GM18861 (cell line): ENCODE results near the gene SERPINC1.
"Not testable (repeated sequence)": the region's sequence is repeated elsewhere in the genome, so short reads cannot be mapped to it uniquely, and the experiment has no call there.

Experiments used
- ATAC-seq: cut with Tn5 transposase; IDR thresholded peaks from one replicate; pipeline ENCODE4 v1.9.1; 2021; ENCODE audit not compliant: unreplicated experiment

The SERPINC1 gene

DNA sequence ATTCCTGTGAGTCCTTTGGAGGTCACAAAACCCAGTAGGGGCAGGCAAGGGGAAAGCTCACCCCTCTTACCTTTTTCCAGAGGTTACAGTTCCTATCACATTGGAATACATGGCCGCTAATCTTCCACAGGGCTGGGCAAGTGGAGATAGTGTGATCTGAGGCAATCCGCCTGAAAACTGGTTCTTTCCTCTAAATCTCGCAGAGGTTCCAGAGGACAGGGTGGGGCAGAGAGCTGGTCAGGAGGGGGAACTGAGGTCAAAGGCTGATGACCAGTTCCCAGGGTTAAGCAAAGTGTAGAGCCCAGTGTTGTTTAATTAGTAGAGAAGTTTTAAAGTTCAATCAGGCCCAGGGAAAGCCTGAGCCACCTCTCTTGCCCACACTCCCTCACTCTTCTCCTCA is at the start of gene SERPINC1:
Gene SERPINC1 (minus strand): TSS at position 179 of the 400 bp plus-strand sequence. CDS start 68 bp downstream, at position 111.
- no peak for ATAC-seq

DNA sequence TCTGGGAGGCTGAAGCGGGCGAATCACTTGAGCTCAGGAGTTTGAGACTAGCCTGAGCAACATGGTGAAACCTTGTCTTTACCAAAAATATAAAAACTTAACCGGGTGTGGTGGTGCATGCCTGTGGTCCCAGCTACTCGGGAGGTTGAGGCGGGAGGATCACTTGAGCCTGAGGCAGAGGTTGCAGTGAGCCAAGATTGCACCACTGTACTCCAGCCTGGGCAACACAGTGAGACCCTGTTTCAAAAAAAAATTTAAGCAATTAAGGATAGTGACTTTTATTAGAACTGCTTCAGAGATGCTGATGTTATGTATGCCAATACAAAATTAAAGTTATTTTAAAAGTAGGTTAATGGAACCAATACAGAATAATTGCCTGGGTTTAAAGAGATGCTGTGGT is 48.8 kb upstream of the SERPINC1 start:
- not testable (repeated sequence) for ATAC-seq

DNA sequence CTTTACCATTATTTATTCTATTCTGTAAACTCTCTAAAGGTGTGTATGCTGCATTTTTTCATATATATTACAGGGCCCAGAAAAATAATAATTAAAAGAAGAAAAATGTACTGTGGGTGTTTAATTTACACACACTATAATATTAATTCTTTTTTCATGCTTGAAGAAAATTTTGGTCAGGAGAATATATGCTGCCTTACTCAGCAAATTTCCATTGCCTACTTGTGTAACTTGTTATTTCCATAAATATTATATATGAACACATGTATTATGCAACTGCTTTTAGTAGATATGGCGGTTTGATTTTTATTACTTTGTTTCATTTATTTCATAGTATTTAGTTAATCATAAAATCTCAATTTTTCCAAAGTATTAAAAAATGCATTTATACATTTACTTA is 46.4 kb upstream of the SERPINC1 start:
- ATAC-seq, result no peak

DNA sequence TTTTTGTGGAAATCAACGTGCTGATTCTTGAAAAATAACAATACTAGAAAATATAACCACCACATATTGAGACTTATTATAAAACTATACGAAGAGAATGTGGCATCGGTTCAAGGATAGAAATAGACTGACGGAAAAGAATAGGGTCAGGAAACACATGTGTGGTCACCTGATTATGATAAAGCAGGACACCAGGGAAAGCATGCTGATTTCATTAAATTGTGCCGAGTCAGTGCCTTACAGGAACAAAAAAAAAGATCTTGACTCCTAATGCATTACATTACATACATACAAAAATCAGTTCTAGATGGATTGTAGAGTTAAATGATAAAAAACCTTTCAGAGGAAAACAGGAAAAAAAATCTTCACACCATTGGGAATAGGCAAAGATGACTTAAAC is 43.5 kb upstream of the SERPINC1 start:
- no peak for ATAC-seq

DNA sequence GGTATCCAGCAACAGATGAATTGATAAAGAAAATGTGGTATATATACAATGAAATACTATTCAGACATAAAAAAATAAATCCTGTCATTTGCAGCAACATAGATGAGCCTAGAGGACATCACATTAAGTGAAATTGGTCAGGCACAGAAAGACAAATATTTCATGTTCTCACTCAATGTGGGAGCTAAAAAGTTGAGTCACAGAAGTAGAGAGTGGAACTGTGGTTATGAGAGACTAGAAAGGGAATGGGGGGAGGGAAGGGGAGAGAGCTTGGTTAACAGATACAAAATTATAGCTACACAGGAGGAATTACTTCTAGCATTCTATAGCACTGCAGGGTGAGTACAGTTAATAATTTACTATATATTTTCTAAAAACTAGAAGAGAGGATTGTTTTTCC is 37.1 kb upstream of the SERPINC1 start:
- no peak for ATAC-seq

DNA sequence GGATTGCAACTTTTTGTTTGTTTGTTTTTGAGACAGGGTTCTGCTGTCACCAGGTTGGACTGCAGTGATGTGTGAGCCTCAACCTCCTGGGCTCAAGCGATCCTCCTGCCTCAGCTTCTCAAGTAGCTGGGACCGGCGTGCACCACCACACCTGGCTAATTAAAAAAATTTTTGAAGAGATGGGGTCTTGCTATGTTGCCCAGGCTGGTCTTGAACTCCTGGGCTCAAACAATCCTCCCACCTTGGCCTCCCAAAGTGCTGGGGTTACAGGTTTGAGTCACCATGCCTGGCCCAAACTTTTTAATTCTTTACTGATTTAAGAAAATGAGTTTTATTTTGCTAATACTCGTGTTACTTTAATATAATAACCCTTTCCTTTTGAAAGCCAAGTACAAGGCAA is 31.5 kb upstream of the SERPINC1 start:
- ATAC-seq, result no peak

DNA sequence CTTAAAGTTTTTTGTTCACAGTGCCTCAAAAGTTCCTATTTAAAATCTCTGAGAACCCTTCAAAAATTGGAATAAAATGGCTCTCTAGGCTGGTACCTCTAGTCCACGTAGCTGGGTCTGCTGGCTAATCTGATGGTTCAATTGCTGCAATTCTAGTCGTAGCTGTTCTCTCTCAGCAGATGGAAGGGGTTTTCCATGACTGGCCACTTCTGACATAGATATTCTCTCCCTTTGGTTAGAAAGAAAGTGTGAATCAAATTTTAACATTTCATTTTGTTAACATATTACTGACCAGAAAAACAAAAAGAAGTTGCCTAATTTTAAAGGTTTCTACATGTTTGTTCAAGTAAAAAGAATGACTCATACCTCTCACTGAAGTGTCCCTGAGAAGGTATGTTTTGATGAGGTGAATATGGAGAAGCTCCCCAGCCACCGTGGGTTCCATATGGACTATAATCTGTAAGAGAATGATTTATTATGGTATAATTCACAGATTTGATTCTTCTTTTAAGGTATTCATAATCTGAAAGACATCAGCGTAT is 29.3 kb upstream of the SERPINC1 start:
- ATAC-seq, result no peak

DNA sequence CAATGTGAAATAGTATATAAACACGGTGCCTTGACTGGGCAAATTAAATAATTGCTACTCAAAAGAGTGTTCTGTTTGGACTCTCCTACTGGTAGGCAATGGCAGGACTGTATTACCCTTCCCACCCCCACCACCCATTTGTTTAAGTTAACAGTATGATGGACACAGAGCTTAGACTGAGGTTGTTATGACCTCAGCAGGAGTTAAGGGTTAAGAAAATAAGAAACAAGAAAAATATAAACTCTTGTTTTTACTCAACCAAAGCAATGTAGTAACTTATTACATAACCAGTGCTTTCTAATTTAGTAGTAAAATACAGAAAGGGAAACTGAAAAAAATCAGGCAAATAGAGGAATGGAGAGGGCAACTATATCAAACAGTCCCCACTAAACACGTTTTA is 19.9 kb upstream of the SERPINC1 start:
- no peak for ATAC-seq

DNA sequence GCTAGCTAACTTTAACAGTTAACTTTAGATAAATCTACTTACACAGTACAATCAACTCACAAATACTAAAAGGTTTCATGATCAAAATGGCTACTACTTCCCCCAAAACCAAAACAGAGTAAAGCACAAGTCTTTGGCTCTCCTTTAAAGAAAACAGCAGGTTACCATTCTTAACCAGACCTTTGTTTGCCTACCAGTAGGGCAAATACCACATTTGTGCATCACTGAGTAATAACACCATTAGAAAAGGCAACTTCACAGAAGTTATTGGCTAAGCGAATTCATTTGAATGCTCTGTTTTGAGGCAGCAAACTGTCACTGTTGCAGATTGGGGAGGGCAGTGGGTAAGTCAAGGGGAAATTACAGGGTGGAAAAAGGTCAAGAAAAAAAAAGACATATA is 17.3 kb upstream of the SERPINC1 start:
- no peak for ATAC-seq

DNA sequence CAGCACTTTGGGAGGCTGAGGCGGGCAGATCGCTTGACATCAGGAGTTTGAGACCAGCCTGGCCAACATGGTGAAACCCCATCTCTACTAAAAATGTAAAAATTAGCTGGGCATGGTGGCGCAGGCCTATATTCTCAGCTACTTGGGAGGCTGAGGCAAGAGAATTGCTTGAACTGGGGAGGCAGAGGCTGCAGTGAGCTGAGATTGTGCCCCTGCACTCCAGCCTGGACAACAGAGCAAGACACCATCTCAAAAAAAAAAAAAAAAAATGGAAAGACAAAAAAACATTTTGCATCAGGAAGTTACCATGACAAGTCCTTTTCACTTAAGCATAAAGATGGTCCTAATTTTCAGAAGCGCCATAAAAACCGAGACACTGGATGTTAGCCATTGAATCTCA is 13.4 kb upstream of the SERPINC1 start:
- ATAC-seq, result not testable (repeated sequence)

DNA sequence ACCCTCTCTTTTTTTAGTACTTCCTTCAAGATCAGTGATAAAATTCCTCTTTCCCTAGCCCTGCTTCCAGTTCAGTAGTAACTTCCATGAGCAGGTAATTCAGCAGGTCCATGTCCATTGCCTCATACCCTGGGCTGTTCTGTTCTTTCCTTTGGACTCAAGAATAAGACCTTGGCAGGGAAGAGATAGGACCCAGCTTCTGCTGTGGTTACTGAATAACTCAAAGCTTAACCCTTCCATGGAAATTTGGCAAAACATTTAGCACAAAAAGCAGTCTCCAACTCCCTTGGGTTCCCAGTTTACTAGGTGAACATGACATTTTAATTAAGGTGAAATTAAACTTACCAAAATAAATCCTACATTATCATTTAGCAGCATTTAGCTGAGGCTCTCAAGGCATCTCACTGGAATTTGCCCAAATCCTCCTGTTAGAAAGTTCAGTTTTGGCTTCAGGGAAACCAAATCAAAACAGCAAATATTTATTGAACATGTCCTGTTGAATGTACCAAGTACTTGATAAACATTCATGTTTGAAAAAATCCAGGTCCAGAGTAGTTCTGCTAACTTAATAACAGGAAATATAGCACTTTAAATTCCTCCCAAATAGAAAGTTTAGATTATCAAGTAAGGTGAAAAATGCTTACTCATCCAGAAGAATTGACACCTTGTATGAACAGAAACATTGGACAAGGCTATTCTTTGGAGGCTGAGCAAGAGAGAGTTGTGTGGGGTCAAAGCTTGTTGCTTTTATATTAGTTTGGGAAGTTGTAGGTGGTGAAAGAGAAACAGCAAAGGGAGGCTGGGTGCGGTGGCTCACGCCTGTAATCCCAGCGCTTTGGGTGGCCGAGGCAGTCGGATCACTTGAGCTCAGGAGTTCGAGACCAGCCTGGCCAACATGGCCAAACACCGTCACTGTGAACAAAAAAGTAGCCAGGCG is 8.4 kb upstream of the SERPINC1 start:
- no peak for ATAC-seq

DNA sequence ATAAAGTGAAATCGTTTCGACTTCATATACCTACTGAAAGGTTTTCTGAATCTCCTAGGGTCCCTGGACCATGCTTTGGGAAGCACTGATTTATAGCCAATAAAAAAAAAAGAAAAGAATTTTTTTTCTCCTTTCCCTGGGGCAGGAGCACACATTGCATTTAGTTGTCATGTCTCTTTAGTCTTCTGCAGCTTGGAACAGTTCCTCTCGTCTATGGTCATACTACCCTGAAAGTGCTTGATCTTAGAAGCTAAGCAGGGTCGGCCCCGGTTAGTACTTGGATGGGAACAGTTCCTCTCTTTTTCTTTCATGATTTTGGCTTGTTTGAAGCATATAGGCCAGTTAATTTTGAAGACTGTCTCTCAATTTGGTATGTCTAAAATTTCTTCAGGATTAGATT is 3.7 kb upstream of the SERPINC1 start:
- no peak for ATAC-seq

DNA sequence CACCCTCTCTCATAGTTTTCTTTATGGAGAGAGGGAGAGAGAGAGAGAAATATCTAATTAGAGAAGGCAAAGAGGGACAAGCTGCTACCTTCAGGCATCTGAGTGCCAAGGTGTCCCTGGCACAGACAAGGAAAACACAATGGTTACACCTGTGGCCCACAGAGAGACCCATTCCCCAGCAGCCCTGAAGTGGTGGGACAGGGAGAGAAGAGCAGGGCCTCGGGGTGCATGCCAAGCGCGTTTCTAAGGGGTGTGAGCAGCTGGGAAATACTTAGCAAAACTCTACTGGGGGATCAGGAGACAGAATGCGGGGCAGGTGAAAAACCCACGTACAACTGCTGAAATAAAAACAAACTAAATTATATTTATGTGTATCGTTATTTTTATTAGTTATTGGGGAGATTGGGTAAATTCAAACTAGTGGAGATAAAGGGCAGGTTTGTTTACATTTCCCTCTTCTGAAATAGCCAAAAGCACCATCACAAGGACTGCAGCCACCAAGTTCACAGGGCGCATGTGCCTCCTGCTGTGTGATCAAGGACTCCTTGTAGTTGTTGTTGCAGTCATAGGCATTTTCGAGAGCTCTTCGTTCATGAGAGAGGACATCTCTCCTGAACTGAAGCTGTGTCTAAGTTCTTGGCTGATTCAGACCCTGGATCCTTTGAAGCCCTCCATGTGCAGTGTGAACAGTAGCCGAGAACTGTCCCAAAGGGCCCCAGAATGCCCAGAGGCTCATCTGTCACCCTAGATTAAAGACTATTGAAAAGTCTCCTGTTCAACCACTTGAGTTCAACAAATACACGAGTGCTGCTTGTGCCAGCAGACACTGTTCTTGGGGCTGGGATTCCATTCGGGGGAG is 737 bp upstream of the SERPINC1 start:
- no peak for ATAC-seq

DNA sequence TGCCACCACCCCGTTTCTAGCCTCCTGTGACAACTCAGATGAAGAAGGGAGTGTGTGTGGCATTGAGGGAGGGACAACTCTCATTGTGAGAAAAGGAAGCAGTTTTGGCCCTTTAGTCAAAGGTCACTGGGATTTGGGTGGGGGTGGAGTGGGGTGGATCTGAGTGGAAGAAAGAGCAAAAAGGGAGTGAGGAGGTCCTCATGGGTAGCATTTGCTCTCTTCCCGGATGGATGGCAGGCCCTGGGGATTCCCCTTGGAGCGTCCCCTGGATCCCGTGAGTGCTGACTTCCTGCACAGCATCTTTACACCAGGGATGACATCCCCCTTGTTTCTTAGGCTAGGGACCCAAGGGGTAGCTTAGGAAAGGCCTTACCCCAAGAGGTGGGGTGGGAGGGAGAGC is 460 bp downstream of the SERPINC1 start:
- ATAC-seq, result no peak

DNA sequence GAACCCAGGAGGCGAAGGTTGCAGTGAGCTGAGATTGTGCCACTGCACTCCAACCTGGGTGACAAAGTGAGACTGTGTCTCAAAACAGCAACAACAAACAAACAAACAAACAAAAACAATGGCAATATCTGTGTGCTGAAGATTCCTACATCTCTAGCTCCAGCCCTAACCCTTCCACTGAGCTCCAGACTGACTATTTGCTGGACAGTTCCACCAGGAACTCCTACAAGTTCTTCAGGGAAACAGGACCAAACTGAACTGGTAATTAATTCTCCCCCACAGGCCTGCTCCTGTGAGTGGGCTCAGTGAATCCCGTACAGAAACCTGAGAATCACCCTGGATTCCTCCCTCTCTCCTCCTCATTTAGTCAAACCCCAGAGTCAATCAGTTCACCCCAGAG is 1.5 kb downstream of the SERPINC1 start:
- no peak for ATAC-seq

DNA sequence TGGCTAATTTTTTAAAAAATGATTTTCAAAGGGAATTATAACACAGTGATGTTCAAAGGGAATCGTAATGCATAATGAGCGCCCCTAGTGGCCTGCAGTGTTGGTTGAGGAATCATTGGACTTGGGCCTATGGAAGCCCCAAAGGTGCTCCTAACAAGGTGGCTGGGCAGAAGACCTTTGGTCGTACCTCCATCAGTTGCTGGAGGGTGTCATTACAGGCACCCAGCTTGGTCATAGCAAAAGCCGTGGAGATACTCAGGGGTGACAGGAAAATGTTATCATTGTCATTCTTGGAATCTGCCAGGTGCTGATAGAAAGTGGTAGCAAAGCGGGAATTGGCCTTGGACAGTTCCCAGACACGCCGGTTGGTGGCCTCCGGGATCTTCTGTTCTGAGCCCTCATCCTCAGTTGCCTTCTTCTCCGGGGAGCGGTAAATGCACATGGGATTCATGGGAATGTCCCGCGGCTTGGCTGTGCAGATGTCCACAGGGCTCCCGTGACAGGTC is 2.7 kb downstream of the SERPINC1 start:
- ATAC-seq, result no peak

DNA sequence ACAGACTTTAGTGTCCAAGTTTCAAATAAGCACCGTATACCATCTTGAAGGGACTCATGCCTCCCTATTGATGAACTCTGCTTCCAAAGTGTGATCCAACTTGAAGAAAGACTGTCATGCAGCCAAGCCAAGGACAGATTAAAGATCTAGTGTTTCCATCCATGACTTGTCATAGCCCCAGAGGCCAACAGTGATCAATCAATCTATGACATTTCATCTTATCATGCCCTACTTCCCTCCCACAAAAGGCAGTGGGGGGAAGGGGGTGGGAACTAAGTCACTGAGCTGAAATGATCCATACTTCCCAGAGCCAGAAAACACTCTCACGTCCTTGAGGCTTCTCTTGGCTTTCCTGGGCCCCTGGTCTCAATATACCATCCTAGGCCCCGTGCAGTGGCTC is 4.0 kb downstream of the SERPINC1 start:
- ATAC-seq, result no peak

DNA sequence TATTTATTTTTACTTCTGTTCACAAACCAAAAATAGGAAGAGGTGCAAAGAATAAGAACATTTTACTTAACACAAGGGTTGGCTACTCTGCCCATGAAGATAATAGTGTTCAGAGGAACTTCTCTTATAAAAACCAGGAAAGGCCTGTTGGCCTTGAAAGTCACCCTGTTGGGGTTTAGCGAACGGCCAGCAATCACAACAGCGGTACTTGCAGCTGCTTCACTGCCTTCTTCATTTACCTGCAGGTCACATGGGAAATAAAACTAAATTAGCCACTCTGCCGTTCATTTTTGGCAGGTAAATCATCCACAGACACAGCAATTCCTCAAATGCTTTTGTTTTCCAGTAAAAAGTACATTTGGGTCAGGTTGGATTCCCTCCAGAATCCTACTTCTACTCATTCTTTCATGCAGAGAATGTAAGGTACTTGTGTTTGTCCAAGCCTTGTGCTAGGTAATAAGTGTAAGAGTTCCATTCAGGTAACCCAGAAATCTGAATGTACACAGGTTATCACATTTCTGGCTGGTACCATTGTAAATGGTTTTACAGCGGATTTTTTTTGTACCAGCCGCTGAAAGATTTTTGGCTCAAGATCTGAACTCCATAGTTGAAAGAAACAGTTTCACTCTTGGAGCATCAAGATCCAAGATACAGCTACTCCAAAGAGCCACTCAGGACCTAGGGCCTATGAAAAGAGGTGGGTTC is 13.1 kb downstream of the SERPINC1 start:
- ATAC-seq, result no peak

DNA sequence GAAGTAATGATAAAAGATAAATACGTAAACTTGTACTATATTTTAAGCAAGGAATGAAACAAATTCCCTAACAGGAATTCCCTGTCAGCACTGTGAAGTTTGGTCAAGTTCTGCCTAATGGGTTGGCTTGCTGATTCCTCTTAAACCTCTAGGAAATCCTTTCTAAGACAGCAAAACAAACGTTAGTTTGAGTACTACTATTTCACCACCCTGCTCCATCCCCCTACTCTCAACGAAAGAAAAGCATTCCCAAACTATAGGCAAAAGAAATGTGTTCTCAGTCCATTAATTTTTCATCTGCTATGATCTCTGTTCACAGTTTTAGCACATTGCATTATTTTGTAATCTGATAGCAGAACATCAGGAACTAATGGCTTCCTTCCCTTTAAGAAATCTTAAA is 16.1 kb downstream of the SERPINC1 start:
- ATAC-seq, result no peak

DNA sequence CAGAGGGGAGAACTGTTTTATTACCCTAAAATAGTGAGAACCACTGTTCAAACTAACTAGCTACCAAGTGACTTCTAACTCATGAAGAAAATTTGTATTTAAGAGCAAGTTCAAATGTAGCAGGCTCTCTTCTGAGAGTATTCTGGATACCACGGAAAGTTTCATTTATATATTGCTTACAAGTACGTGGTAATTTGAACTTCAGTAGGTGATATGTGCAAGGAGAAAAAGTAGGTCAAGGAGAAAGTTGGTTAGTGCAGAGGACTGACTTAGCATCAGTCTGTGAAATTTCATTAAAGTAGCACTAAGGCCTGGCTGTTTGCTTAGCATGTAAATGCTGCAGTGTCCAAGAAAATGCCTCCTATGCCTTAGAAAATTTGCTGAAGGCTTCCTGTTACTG is 16.7 kb downstream of the SERPINC1 start:
- no peak for ATAC-seq

DNA sequence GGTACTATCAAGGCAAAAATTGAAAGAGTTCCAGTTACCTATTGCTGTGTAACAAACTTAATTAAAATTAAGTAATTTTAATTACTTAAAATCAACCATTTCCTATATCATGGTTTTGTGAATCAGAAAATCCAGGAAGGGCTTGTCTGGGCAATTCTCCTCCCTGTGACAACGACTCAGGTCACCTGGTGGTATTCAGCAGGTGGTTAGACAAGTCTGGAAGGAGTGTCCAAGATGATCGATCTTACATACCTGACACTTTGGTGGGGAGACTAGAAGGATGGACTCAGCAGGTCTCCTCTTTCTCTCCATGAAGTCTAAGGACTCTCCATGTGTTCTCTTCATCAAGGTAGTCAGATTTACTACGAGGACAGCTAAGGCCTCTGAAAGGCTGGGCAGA is 22.9 kb downstream of the SERPINC1 start:
- no peak for ATAC-seq
